ACC112 (cell line): ENCODE results near the gene FBN1.

ENCODE experiments used
- H2AFZ ChIP-seq: fragments of 200-600 bp; sonication (generic); one replicate; pipeline ENCODE4 v1.6.0; 2017; ENCODE audit warnings: antibody characterized with exemption, low read length; ENCODE audit not compliant: unreplicated experiment
- H3K27ac ChIP-seq: fragments of 200-600 bp; sonication (generic); 2 replicates; pipeline ENCODE4 v1.5.1; 2014; ENCODE audit warnings: low read depth, mild to moderate bottlenecking, antibody characterized with exemption, low read length, moderate library complexity
- H3K27me3 ChIP-seq: fragments of 200-600 bp; sonication (generic); 2 replicates; pipeline ENCODE4 v1.6.1; 2014; ENCODE audit warnings: mild to moderate bottlenecking, antibody characterized with exemption, low read length, moderate library complexity, mixed read lengths; ENCODE audit not compliant: insufficient read depth
- H3K36me3 ChIP-seq: fragments of 200-600 bp; sonication (generic); 2 replicates; pipeline ENCODE4 v1.6.1; 2016; ENCODE audit warnings: mild to moderate bottlenecking, antibody characterized with exemption, low read length, moderate library complexity, mixed read lengths; ENCODE audit not compliant: insufficient read depth
- H3K4me1 ChIP-seq: fragments of 200-600 bp; sonication (generic); one replicate; pipeline ENCODE4 v1.6.1; 2016; ENCODE audit warnings: low read length, mixed read lengths; ENCODE audit not compliant: insufficient read depth, unreplicated experiment, control insufficient read depth
- H3K4me3 ChIP-seq: fragments of 200-600 bp; sonication (generic); 2 replicates; pipeline ENCODE4 v1.5.1; 2014; ENCODE audit warnings: mild to moderate bottlenecking, low read depth, low read length
- H3K79me2 ChIP-seq: fragments of 200-600 bp; sonication (generic); one replicate; pipeline ENCODE4 v1.6.0; 2016; ENCODE audit warnings: low read length; ENCODE audit not compliant: control insufficient read depth, unreplicated experiment, insufficient read depth

Gene FBN1

DNA sequence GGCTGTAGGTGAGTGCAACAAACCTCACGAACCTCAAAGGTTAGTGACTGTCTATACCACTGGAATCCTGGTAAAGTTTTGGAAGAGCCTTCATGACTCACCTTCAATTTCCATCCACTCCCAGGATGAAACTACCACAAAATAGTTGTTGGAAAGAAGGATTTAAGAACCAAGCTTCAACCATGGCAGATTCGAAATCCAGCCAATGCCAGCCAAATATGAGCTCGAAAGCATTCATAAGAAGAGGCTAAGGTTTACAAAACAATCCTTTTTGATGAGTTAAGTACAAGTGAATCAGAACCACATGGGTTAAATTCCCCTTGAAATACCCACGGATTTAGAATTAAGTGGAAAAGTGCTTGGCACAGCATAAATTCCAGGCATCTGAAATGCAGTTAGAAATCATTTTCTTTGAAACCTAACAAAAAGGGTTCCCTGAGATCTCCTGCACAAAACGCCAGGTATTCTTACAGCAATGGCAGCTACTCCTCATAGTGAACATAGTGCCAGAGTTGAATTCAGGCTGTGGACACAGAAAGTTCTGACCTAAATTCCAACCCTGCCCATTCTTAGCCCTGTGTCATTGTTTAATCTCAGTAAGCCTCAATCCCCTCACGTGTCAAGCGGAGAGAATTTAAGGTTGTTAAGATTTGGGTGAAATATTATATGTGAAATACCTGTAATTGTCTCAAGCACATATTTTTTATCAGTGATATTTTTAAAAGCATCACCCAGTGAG, 89.2 kb downstream of the FBN1 start:
- peaks cover 75% of the 10 kb centered on the region for H3K4me1 ChIP-seq

GRCh38 chr15:48555241-48555881, 90.1 kb downstream of the FBN1 start:
- Histone ChIP-seq H3K27ac (peak overlapping the region; percentile 84), H3K27me3 (no peaks in the 10 kb centered on the region), H3K4me1 (peaks cover 65% of the 10 kb centered on the region), H3K36me3 (peaks cover 10% of the 10 kb centered on the region), H2AFZ (no peak overlapping the region), H3K79me2 (peaks cover 86% of the 10 kb centered on the region), H3K4me3 (no peak overlapping the region)

More for the DNA sequence above, 89.2 kb downstream of the FBN1 start:
- Histone ChIP-seq H3K27ac (peak overlapping the region; percentile 84; the same call in 1 of the 2 replicates), H3K27me3 (no peaks in the 10 kb centered on the region), H3K4me3 (no peak overlapping the region), H3K79me2 (peaks cover 86% of the 10 kb centered on the region), H2AFZ (no peak overlapping the region), H3K36me3 (peaks cover 10% of the 10 kb centered on the region)

DNA sequence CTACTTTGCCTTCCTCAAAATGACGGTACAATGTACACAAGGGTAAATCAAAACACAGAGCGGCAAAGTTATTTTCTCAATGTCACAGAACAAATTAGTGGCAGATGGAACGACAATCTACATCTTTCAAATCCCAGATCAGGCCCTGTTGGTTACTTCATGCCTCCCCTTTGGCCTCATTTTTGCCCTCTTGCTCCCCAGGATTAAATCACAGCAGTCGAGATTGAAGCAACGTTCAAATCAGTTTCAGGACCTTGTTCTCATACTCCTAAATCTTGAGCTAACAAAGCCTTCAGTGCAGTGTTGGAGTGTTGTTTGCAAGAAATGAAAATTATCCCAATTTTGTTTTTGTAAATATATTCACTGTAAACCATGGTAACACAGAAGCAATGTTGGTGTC, 91.4 kb downstream of the FBN1 start:
- peaks cover 89% of the 10 kb centered on the region for H3K79me2 ChIP-seq
- peaks cover 54% of the 10 kb centered on the region for H3K4me1 ChIP-seq
- H3K27me3 ChIP-seq: no peaks in the 10 kb centered on the region
- no peak overlapping the region for H2AFZ ChIP-seq
- H3K36me3 ChIP-seq: peaks cover 10% of the 10 kb centered on the region
- peak overlapping the region; percentile 6; the same call in 1 of the 2 replicates for H3K4me3 ChIP-seq
- peak overlapping the region; percentile 84 for H3K27ac ChIP-seq

GRCh38 chr15:48553559-48553958, 92.0 kb downstream of the FBN1 start:
- peaks cover 10% of the 10 kb centered on the region for H3K36me3 ChIP-seq
- no peak overlapping the region for H2AFZ ChIP-seq
- peak overlapping the region; percentile 84 for H3K27ac ChIP-seq
- H3K4me1 ChIP-seq: peaks cover 52% of the 10 kb centered on the region
- no peaks in the 10 kb centered on the region for H3K27me3 ChIP-seq
- peaks cover 87% of the 10 kb centered on the region for H3K79me2 ChIP-seq
- peak overlapping the region; percentile 6; the same call in 1 of the 2 replicates for H3K4me3 ChIP-seq

DNA sequence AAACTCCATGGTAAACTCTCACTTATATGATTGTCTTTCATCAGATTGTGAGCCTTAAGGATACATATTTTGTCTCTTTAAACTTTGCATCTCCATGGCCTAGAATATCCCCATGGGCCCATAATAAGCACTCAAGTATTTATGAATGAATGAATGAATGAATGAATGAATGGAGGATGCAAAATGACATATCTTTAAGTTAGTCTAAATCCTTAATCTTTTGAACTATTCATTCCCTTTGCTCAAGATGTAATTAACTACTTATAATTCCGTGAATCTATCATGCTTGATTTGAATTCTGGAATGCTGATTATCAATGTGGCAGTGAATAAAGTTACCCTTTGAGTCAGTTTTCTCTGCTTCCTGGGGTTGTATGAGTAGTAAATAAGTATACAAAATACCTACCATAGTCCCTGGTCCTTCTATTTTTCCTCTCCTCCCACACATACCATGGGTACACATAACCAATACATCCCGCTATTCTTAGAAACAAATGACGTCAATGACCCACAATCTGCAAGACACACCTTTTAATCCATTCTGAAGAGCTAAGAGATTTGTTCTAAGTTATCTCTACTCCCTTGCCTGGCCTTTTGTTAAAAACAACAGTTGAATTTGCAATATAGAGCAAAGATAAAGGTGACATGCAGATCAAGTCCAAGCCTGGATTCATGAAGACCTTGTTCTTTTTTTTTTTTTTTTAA, 94.5 kb downstream of the FBN1 start:
- H3K79me2 ChIP-seq: peaks cover 88% of the 10 kb centered on the region
- H3K4me1 ChIP-seq: peaks cover 61% of the 10 kb centered on the region
- H3K27ac ChIP-seq: no peak overlapping the region
- peaks cover 7% of the 10 kb centered on the region for H3K36me3 ChIP-seq
- H2AFZ ChIP-seq: no peak overlapping the region
- H3K27me3 ChIP-seq: no peaks in the 10 kb centered on the region
- H3K4me3 ChIP-seq: no peak overlapping the region

- Histone ChIP-seq H3K4me3 (no peak overlapping the region), H3K27ac (peak overlapping the region; percentile 76), H3K36me3 (peaks cover 13% of the 10 kb centered on the region), H3K27me3 (no peaks in the 10 kb centered on the region), H3K79me2 (peaks cover 85% of the 10 kb centered on the region), H3K4me1 (peaks cover 42% of the 10 kb centered on the region), H2AFZ (no peak overlapping the region)
Measured at GRCh38 chr15:48548455-48548854, 97.1 kb downstream of the FBN1 start.

GRCh38 chr15:48547286-48547685, 98.2 kb downstream of the FBN1 start:
- H3K27ac ChIP-seq: peak overlapping the region; percentile 76
- no peaks in the 10 kb centered on the region for H3K27me3 ChIP-seq
- H3K4me3 ChIP-seq: no peak overlapping the region
- H3K36me3 ChIP-seq: peaks cover 17% of the 10 kb centered on the region
- peaks cover 41% of the 10 kb centered on the region for H3K4me1 ChIP-seq
- peaks cover 80% of the 10 kb centered on the region for H3K79me2 ChIP-seq
- no peak overlapping the region for H2AFZ ChIP-seq

DNA sequence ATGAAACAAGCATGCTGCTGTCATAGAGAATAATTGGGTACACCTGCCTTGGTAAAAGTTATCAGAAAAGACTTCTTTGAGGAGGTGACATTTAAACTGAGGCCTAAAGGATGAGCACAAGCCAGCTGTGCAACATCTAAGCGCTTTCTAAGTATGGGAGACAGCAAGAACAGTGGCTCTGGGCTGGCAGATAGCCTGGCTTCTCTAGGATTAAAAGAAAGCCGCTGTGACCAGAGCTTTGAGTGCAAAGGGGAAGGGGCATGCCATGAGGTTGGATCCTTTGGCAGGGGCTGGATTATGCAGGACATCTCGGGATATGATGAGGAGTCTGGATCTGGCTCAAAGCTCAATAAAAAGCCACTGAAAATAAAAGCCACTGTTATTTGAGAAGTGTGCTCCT, 99.2 kb downstream of the FBN1 start:
- 0 out of 2 replicates have a peak overlapping the region, but pooled peaks have one; percentile 76 for H3K27ac ChIP-seq
- no peaks in the 10 kb centered on the region for H3K27me3 ChIP-seq
- no peak overlapping the region for H3K4me3 ChIP-seq
- H2AFZ ChIP-seq: no peak overlapping the region
- H3K36me3 ChIP-seq: peaks cover 17% of the 10 kb centered on the region
- peaks cover 73% of the 10 kb centered on the region for H3K79me2 ChIP-seq
- H3K4me1 ChIP-seq: peaks cover 46% of the 10 kb centered on the region

- H2AFZ ChIP-seq: no peak overlapping the region
- H3K27ac ChIP-seq: peak overlapping the region; percentile 20
- peaks cover 65% of the 10 kb centered on the region for H3K79me2 ChIP-seq
- H3K4me3 ChIP-seq: no peak overlapping the region
- peaks cover 53% of the 10 kb centered on the region for H3K4me1 ChIP-seq
- H3K36me3 ChIP-seq: peaks cover 17% of the 10 kb centered on the region
- no peaks in the 10 kb centered on the region for H3K27me3 ChIP-seq
Measured at GRCh38 chr15:48544778-48545177, 100.7 kb downstream of the FBN1 start.

GRCh38 chr15:48541341-48542278, 103.9 kb downstream of the FBN1 start:
- H2AFZ ChIP-seq: peak overlapping the region; percentile 35
- H3K36me3 ChIP-seq: peaks cover 34% of the 10 kb centered on the region
- H3K4me3 ChIP-seq: peak overlapping the region; percentile 73
- H3K27ac ChIP-seq: peak overlapping the region; percentile 95
- H3K27me3 ChIP-seq: no peaks in the 10 kb centered on the region
- H3K79me2 ChIP-seq: peaks cover 62% of the 10 kb centered on the region
- peaks cover 36% of the 10 kb centered on the region for H3K4me1 ChIP-seq
